Measurements from ENCODE around the gene TTC22. TPM values are rescaled to one million over a fixed set of nuclear protein-coding genes. Genes with fewer than 3 reads are reported as not detected.

TTC22 gene
- total and polyA plus RNA-seq, 8 donors = 4.2 to 65.2 (median 21.6) TPM

DNA sequence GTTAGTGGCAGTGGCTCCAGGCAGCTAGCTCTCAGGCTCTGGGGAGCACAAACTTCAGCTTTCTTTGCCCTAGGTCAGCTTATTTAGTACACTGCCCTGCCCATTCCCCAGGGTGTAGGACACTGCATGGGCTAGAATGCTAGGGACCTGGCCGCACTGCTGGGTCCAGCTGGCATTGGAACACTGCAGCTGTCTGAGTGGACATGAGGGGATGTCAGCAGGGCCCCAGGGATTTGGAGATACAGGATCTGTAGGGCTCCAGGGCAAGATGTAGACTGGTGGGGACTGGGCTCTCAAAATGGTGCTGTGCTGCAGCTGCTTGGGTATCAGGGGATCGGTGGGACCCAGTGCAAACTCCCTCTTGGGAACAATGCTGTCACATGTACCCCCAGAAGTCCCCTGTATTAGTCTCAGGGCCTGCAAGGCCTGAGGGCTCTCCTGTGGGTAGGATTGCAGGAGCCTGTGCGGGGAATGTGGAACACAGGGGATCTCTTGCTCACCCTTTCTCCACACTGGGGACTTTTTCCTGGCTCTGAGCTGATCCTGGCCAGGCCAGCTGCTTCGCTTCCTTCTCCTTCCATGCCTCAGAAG, 25.2 kb upstream of the TTC22 start:
- WGBS, 5 donors = 94 to 97% (median 97%) methylated on average over 3 to 4 of the region's 4 CpGs
- no peaks in the 10 kb centered on the region for H3K4me1 ChIP-seq
- no peaks in the 10 kb centered on the region for H3K36me3 ChIP-seq
- no peaks in the 10 kb centered on the region for H3K27me3 ChIP-seq
- DNase-seq = peak in 1 of 2 donors; percentile 2
- no peak for TF ChIP-seq EP300 (IDR thresholded peaks at IDR 0.05)
- TF ChIP-seq, protein P1, sequence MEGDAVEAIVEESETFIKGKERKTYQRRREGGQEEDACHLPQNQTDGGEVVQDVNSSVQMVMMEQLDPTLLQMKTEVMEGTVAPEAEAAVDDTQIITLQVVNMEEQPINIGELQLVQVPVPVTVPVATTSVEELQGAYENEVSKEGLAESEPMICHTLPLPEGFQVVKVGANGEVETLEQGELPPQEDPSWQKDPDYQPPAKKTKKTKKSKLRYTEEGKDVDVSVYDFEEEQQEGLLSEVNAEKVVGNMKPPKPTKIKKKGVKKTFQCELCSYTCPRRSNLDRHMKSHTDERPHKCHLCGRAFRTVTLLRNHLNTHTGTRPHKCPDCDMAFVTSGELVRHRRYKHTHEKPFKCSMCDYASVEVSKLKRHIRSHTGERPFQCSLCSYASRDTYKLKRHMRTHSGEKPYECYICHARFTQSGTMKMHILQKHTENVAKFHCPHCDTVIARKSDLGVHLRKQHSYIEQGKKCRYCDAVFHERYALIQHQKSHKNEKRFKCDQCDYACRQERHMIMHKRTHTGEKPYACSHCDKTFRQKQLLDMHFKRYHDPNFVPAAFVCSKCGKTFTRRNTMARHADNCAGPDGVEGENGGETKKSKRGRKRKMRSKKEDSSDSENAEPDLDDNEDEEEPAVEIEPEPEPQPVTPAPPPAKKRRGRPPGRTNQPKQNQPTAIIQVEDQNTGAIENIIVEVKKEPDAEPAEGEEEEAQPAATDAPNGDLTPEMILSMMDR (IDR thresholded peaks at IDR 0.05) = no peak
- no peak for TF ChIP-seq POLR2AphosphoS5 (IDR thresholded peaks at IDR 0.05)
- no peak for TF ChIP-seq POLR2A (IDR thresholded peaks at IDR 0.05)
- no peak overlapping the region for H3K27ac ChIP-seq
- H3K4me3 ChIP-seq = no peak overlapping the region
- intact Hi-C loops (cut with DNase I; ENCODE audit: low total_unique reads) = no loop called here
- H3K9me3 ChIP-seq = peaks cover 0 to 54% (median 38%) of the 10 kb centered on the region in 4 donors

DNA sequence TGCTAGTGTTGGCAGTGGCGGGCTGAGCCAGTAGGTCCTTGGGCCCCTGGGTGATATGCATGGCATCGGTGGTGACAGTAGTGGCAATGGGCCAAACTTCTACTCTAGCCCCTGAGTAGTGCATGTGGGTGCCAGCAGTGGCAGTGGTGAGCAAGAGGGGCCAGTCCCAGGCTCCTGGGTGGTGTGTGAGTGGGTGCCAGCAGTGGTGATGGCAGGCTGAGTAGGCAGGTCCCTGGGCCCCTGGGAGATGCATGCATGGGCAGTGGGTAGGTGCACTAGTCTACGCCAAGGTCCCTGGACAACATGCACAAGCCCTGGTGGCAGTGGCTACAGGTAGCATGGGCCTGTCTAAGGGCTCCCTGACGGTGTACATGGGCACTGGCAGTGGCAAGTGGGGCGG, 24.6 kb upstream of the TTC22 start:
- Histone ChIP-seq H3K27me3 (no peaks in the 10 kb centered on the region), H3K27ac (no peak overlapping the region), H3K4me1 (no peaks in the 10 kb centered on the region), H3K36me3 (no peaks in the 10 kb centered on the region), H3K9me3 (peaks cover 0 to 49% (median 35%) of the 10 kb centered on the region in 4 donors), H3K4me3 (no peak overlapping the region)
- WGBS, 5 donors = 93 to 96% (median 94%) methylated on average over 4 to 5 of the region's 5 CpGs; no CpG with 5 or more reads in 1 of the 5 donors
- TF ChIP-seq POLR2AphosphoS5 (IDR thresholded peaks at IDR 0.05) = no peak
- TF ChIP-seq POLR2A (IDR thresholded peaks at IDR 0.05) = no peak
- TF ChIP-seq EP300 (IDR thresholded peaks at IDR 0.05) = no peak
- TF ChIP-seq, protein P1 (IDR thresholded peaks at IDR 0.05) = no peak
- intact Hi-C loops (cut with DNase I; ENCODE audit: low total_unique reads) = no loop called here
- DNase-seq = peak in 1 of 2 donors; percentile 20

DNA sequence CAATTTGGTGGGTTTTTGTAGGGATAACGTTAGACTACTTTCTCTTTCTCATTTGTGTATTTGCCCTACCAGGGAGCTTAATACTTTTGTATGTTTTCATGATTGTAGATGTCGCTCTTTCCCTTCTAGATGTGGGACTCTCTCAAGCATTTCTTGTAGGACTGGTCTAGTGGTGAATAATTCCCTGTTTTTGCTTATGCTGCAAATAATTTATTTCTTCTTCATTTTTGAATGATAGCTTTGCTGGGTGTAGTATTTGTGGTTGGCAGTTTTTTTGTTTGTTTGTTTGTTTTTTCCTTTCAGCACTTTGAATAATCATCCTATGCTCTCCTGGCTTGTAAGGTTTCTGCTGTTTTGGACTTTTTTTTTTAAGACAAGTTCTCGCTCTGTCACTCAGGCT, 22.5 kb upstream of the TTC22 start:
- WGBS, 5 donors = 82 to 89% (median 86%) methylated on average over 3 of the region's 3 CpGs
- no peak for DNase-seq

DNA sequence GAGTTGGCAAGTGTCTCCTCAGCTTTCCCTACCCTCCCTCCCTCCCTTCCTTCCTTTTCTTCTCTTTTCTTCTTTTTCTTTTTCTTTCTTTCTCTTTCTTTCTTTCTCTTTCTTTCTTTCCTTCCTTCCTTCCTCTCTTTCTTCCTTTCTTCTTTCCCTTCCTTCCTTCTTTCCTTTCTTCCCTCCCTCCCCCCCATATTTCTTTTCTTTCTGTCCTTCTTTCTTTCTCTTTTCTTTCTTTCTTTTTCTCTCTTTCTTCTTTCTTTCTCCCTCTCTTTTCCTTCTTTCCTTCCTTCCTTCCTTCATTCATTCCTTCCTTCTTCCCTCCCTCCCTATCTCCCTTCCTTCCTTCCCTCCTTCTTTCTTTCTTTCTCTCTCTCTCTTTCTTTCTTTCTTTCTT, 18.6 kb upstream of the TTC22 start:
- H3K27ac ChIP-seq = no peak overlapping the region
- no peak for DNase-seq
- H3K36me3 ChIP-seq = no peaks in the 10 kb centered on the region
- intact Hi-C loops (cut with DNase I; ENCODE audit: low total_unique reads) = no loop called here
- no peaks in the 10 kb centered on the region for H3K27me3 ChIP-seq
- TF ChIP-seq POLR2A (IDR thresholded peaks at IDR 0.05) = no peak
- TF ChIP-seq, protein P1 (IDR thresholded peaks at IDR 0.05) = no peak
- TF ChIP-seq POLR2AphosphoS5 (IDR thresholded peaks at IDR 0.05) = no peak
- TF ChIP-seq EP300 (IDR thresholded peaks at IDR 0.05) = no peak
- peaks cover 0 to 20% (median 11%) of the 10 kb centered on the region in 4 donors for H3K9me3 ChIP-seq
- H3K4me3 ChIP-seq = no peak overlapping the region
- no peaks in the 10 kb centered on the region for H3K4me1 ChIP-seq

More for the DNA sequence above, 22.5 kb upstream of the TTC22 start:
- TF ChIP-seq, protein P1 (IDR thresholded peaks at IDR 0.05) = no peak
- TF ChIP-seq POLR2A (IDR thresholded peaks at IDR 0.05) = no peak
- H3K4me3 ChIP-seq = no peak overlapping the region
- intact Hi-C loops (cut with DNase I; ENCODE audit: low total_unique reads) = no loop called here
- H3K9me3 ChIP-seq = peaks cover 0 to 38% (median 30%) of the 10 kb centered on the region in 4 donors
- no peaks in the 10 kb centered on the region for H3K4me1 ChIP-seq
- no peak overlapping the region for H3K27ac ChIP-seq
- no peaks in the 10 kb centered on the region for H3K36me3 ChIP-seq
- H3K27me3 ChIP-seq = no peaks in the 10 kb centered on the region
